NCI-H2107 treated with DMSO at 0.1 percent for 48 hours (cell line): ENCODE results near the gene GHRL.

Experiments
- DNase-seq: peaks from one replicate; lab custom pipeline; 2025; ENCODE audit not compliant: unreplicated experiment; lab: John Stamatoyannopoulos, UW

Gene GHRL

GRCh38 chr3:10292505-10293419, at the start of gene GHRL:
Gene GHRL (minus strand): TSS chr3:10292947. CDS start chr3:10290180, 2,767 bp downstream.
- DNase-seq: no peak

- no peak for DNase-seq
These were observed 49.2 kb upstream of the GHRL start for GRCh38 chr3:10341901-10342398.

GRCh38 chr3:10340476-10340875, 47.7 kb upstream of the GHRL start:
- no peak for DNase-seq

- DNase-seq: no peak
These were observed 47.3 kb upstream of the GHRL start for GRCh38 chr3:10340046-10340445.

GRCh38 chr3:10339376-10339955, 46.7 kb upstream of the GHRL start:
- no peak for DNase-seq

GRCh38 chr3:10338591-10339353, 46.0 kb upstream of the GHRL start:
- no peak for DNase-seq

- DNase-seq: no peak
These were observed 45.4 kb upstream of the GHRL start for GRCh38 chr3:10338164-10338470.

GRCh38 chr3:10337323-10338163, 44.8 kb upstream of the GHRL start:
- peak; percentile 45 for DNase-seq

GRCh38 chr3:10336761-10337160, 44.0 kb upstream of the GHRL start:
- DNase-seq: no peak

- DNase-seq: no peak
These were observed 43.3 kb upstream of the GHRL start for GRCh38 chr3:10335871-10336622.

GRCh38 chr3:10335190-10335738, 42.5 kb upstream of the GHRL start:
- no peak for DNase-seq

- no peak for DNase-seq
These were observed 41.7 kb upstream of the GHRL start for GRCh38 chr3:10334459-10334858.

- DNase-seq: no peak
These were observed 41.3 kb upstream of the GHRL start for GRCh38 chr3:10334042-10334441.

GRCh38 chr3:10333349-10333650, 40.6 kb upstream of the GHRL start:
- no peak for DNase-seq

- no peak for DNase-seq
These were observed 40.0 kb upstream of the GHRL start for GRCh38 chr3:10332481-10333348.

GRCh38 chr3:10331320-10331719, 38.6 kb upstream of the GHRL start:
- no peak for DNase-seq

- no peak for DNase-seq
These were observed 37.6 kb upstream of the GHRL start for GRCh38 chr3:10330319-10330718.

- no peak for DNase-seq
These were observed 36.8 kb upstream of the GHRL start for GRCh38 chr3:10329495-10330015.
